ENCODE data around the gene USH1G. TPM values are rescaled to one million over a fixed set of nuclear protein-coding genes. Genes with fewer than 3 reads are reported as not detected.

The USH1G gene
- total RNA-seq, 1 donor from 2014 or later, result 0.56 TPM

DNA sequence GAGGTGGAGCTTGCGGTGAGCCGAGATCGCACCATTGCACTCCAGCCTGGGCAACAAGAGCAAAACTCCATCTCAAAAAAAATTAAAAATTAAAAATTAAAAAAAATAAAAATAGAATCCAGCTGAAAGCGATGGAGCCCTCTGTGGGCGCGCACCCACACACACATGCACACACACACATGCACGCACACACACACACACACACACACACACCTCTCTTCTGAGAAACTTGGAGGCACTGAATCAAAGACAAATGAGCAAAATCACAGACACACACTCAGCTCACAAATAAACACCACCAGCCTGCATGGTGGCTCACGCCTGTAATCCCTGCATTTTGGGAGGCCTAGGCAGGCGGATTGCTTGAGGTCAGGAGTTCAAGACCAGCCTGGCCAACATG, 20.0 kb downstream of the USH1G start:
- Mint-ChIP-seq H3K27ac (no peak overlapping the region), H3K36me3 (no peaks in the 10 kb centered on the region), H3K9me3 (no peaks in the 10 kb centered on the region), H3K27me3 (peaks cover 41% of the 10 kb centered on the region), H3K4me3 (no peak overlapping the region), H3K4me1 (ENCODE audit: unreplicated experiment) (no peaks in the 10 kb centered on the region)
- no peak for DNase-seq (ENCODE audit: extremely low spot score, unreplicated experiment)
- TF ChIP-seq, protein P1, sequence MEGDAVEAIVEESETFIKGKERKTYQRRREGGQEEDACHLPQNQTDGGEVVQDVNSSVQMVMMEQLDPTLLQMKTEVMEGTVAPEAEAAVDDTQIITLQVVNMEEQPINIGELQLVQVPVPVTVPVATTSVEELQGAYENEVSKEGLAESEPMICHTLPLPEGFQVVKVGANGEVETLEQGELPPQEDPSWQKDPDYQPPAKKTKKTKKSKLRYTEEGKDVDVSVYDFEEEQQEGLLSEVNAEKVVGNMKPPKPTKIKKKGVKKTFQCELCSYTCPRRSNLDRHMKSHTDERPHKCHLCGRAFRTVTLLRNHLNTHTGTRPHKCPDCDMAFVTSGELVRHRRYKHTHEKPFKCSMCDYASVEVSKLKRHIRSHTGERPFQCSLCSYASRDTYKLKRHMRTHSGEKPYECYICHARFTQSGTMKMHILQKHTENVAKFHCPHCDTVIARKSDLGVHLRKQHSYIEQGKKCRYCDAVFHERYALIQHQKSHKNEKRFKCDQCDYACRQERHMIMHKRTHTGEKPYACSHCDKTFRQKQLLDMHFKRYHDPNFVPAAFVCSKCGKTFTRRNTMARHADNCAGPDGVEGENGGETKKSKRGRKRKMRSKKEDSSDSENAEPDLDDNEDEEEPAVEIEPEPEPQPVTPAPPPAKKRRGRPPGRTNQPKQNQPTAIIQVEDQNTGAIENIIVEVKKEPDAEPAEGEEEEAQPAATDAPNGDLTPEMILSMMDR (conservative IDR thresholded peaks at IDR 0.05), result no peak

DNA sequence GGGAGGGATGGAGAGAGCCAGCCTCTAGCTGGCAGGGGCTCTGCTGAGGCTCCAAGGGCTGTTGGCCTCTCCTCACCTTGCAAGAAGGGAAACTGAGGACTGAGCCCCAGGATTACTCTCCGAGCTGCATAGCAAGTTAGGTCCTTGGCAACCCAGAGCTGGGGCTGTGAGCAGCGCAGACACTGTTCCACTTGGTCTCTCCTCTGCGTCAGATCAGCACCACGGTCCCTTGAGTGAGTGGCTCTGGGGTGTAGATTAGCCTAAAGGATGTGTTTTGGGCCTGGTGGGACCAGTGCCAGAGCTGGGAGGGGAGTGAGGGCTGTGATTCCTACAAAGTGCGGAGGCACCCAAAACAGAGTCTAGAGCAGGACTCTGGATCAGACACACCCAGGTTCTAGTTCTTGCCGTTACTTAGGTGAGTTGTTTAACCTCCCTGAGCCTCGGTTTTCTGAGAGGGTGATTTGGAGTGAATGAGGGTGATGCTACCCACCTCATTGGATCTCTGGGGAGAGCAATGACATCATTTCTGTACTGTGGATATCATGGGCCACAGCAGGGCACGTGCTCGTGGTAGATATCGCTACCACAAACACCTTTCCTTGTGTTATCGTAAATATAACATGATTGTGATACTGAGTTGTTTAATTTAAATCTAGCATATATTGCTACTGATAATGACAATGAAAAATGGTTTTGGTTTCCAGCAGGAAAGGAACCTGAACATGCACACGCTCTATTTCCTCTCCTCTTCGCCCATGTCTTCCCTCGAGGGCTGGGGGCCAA, 21.5 kb downstream of the USH1G start:
- Mint-ChIP-seq H3K4me1 (ENCODE audit: unreplicated experiment) (no peaks in the 10 kb centered on the region), H3K4me3 (no peak overlapping the region), H3K9me3 (no peaks in the 10 kb centered on the region), H3K27ac (no peak overlapping the region), H3K27me3 (peaks cover 49% of the 10 kb centered on the region), H3K36me3 (no peaks in the 10 kb centered on the region)
- TF ChIP-seq, protein P1 (conservative IDR thresholded peaks at IDR 0.05), result no peak
- DNase-seq (ENCODE audit: extremely low spot score, unreplicated experiment), result no peak

DNA sequence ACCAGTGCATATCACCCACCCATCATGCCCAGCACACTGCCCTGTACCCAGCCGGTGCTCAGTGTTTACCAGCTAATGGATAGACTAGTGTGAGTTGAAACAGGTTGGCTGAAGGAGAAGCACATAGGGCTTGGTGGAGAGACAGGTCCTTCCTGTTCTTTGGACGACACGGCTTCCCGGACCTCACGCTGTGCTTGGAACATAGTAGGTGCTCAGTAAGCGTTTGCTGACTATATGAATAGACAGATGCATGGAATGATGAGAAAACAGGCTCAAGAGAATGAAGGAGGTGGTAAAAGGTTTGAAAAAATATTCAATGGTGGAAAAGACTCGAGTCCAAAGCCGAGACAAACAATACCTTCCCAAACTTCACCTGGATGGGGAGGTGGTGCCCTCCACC, 22.8 kb downstream of the USH1G start:
- H3K9me3 Mint-ChIP-seq, result no peaks in the 10 kb centered on the region
- peaks cover 59% of the 10 kb centered on the region for H3K27me3 Mint-ChIP-seq
- no peak for DNase-seq (ENCODE audit: extremely low spot score, unreplicated experiment)
- no peak overlapping the region for H3K27ac Mint-ChIP-seq
- no peaks in the 10 kb centered on the region for H3K36me3 Mint-ChIP-seq
- no peak overlapping the region for H3K4me3 Mint-ChIP-seq
- no peaks in the 10 kb centered on the region for H3K4me1 Mint-ChIP-seq (ENCODE audit: unreplicated experiment)
- TF ChIP-seq, protein P1 (conservative IDR thresholded peaks at IDR 0.05), result no peak

DNA sequence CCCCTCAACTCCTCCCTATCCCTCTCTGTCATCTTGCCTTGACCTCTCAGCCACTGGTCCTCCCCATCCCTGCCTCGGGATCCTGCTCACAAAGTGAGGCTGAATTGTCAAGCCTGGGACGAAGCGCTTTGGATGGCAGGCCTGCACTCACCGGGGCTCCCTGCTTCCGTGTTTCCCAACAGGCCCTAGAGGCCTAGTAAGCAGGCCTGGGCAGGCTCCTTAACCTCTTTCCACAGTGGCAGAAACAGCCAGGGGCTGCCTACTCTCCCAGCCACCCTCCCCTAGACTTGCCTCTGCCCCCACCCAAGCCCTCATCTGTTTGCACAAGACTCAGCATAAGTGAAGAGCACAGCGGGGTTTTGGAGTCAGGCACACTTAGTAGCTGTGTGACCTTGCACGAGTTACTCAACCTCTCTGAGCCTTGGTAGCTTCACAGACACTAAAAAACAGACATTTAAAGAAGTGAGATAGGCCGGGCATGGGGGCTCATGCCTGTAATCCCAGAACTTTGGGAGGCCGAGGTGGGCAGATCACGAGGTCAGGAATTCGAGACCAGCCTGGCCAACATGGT, 24.6 kb downstream of the USH1G start:
- Mint-ChIP-seq H3K4me3 (no peak overlapping the region), H3K9me3 (no peaks in the 10 kb centered on the region), H3K27me3 (peaks cover 66% of the 10 kb centered on the region), H3K27ac (no peak overlapping the region), H3K36me3 (no peaks in the 10 kb centered on the region), H3K4me1 (ENCODE audit: unreplicated experiment) (peaks cover 3% of the 10 kb centered on the region)
- no peak for DNase-seq (ENCODE audit: extremely low spot score, unreplicated experiment)
- TF ChIP-seq, protein P1 (conservative IDR thresholded peaks at IDR 0.05), result no peak

DNA sequence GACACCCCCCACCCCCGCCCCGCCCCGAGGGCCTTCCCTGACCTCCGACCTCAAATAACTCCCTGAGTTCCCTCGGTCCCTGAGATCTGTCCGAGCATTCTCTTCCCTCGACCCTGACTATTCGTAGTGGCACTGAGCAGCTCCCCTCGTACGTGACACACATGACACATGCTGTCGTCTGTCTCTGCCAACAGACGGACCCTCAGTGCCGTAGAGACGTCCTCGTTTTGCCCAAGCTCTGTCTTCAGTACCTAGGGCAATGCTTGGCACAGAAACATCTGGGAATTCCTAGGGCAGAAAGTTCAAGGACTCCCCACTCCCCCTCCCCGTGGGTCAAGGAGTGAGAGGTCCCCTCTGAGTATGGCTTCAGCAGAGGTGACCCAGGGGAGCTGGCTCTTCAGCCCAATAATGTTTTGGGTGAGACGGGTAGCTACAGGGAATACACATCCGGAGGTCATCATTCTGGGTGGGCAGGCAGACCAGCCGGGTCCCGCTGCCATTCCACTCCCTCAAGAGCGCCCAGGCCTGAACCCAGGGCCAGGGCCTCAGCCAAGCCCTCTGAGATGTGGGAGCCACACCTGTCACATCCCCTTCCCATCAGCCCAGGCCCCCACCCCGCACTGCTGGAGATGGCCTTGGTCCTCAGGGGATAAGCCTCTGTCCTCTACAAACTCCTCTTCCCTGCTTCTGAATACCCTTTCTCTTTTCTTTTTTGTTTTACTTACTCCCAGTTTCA, 29.0 kb downstream of the USH1G start:
- Mint-ChIP-seq H3K27ac (no peak overlapping the region), H3K4me3 (peak overlapping the region; percentile 87), H3K4me1 (ENCODE audit: unreplicated experiment) (peaks cover 3% of the 10 kb centered on the region), H3K9me3 (no peaks in the 10 kb centered on the region), H3K36me3 (no peaks in the 10 kb centered on the region), H3K27me3 (peaks cover 75% of the 10 kb centered on the region)
- DNase-seq (ENCODE audit: extremely low spot score, unreplicated experiment), result no peak
- TF ChIP-seq, protein P1 (conservative IDR thresholded peaks at IDR 0.05), result no peak

Data from type B pancreatic cell (in vitro differentiated cells).